H1 (cell line): Measurements from ENCODE around the gene SLC6A19. TPM values are rescaled to one million over a fixed set of nuclear protein-coding genes. Genes with fewer than 3 reads are reported as not detected.

Experiments
- CTCF ChIA-PET: fragments of 300-600 bp; sonication (Branson Sonifier 250); formaldehyde crosslinking; loops from one replicate; lab custom pipeline; 2021; ENCODE audit not compliant: partially characterized antibody; lab: Charles Lee
- POLR2A ChIA-PET: fragments of 300-600 bp; sonication (Branson Sonifier 250); formaldehyde crosslinking; loops from one replicate; lab custom pipeline; 2021; ENCODE audit warnings: inconsistent platforms; ENCODE audit not compliant: partially characterized antibody; lab: Charles Lee
- DNase-seq, 2 experiments: peaks; one replicate each; pipeline versions ENCODE4 v3.0.0 to v3.0.0-alpha.2; 2010 to 2022; ENCODE audit warnings: low spot score in 2 of 2, low read depth in 1 of 2, mixed read lengths in 1 of 2
- FAIRE-seq: peaks from 2 replicates; lab custom pipeline; 2011; peaks lifted over from hg19 to GRCh38; lab: Jason Lieb, UNC
- H2AFZ ChIP-seq: 2 replicates; pipeline ENCODE4 v1.8.1; 2012; ENCODE audit warnings: low read length, inconsistent platforms
- H2AK5ac ChIP-seq: 2 replicates; pipeline ENCODE4 v1.6.1; 2013; ENCODE audit warnings: low read depth, low read length
- H2BK120ac ChIP-seq: replicated peaks from 2 replicates; pipeline ENCODE3; 2013; ENCODE audit warnings: low read depth, low read length, inconsistent platforms
- H2BK12ac ChIP-seq: 2 replicates; pipeline ENCODE4 v1.6.1; 2013; ENCODE audit warnings: low read depth, low read length
- H2BK15ac ChIP-seq: 2 replicates; pipeline ENCODE4 v1.6.1; 2013; ENCODE audit warnings: low read length
- H2BK20ac ChIP-seq: 2 replicates; pipeline ENCODE4 v1.6.1; 2013; ENCODE audit warnings: low read length
- H2BK5ac ChIP-seq: 2 replicates; pipeline ENCODE4 v1.6.1; 2013; ENCODE audit warnings: low read depth, low read length
- H3K14ac ChIP-seq: 2 replicates; pipeline ENCODE4 v1.6.1; 2013; ENCODE audit warnings: inconsistent platforms; ENCODE audit not compliant: insufficient read length
- H3K18ac ChIP-seq: 2 replicates; pipeline ENCODE4 v1.6.1; 2013; ENCODE audit warnings: low read length; ENCODE audit errors: extremely low read depth
- H3K23ac ChIP-seq: 2 replicates; pipeline ENCODE4 v1.6.1; 2013; ENCODE audit warnings: inconsistent platforms; ENCODE audit not compliant: insufficient read length
- H3K23me2 ChIP-seq: 2 replicates; pipeline ENCODE4 v1.6.1; 2013; ENCODE audit warnings: low read depth, low read length
- H3K27ac ChIP-seq: 2 replicates; pipeline ENCODE4 v1.6.1; 2011; ENCODE audit warnings: low read depth, low read length, inconsistent platforms
- H3K27me3 ChIP-seq, 4 experiments: replicated peaks in 1 of 4; 1 replicate in 1 of 4; 2 replicates in 3 of 4; pipeline versions ENCODE4 v1.6.1 to v1.8.1; 2011 to 2013; ENCODE audit warnings: low read length in 3 of 4, mild to moderate bottlenecking in 3 of 4, inconsistent platforms in 2 of 4, mixed read lengths in 2 of 4, moderate library complexity in 1 of 4; ENCODE audit not compliant: control insufficient read depth in 3 of 4, insufficient read depth in 3 of 4; ENCODE audit errors: extremely low read depth in 1 of 4
- H3K36me3 ChIP-seq, 4 experiments: 2 replicates each; pipeline versions ENCODE4 v1.6.1 to v1.8.1; 2011 to 2013; ENCODE audit warnings: mild to moderate bottlenecking in 4 of 4, low read length in 3 of 4, moderate library complexity in 2 of 4, control low read depth in 1 of 4, inconsistent platforms in 1 of 4; ENCODE audit not compliant: insufficient read depth in 4 of 4, control insufficient read depth in 2 of 4
- H3K4ac ChIP-seq: replicated peaks from 2 replicates; pipeline ENCODE3; 2013; ENCODE audit warnings: low read length, low read depth, mixed read lengths, inconsistent platforms; ENCODE audit not compliant: insufficient read length
- H3K4me1 ChIP-seq, 4 experiments: replicated peaks in 1 of 4; 1 replicate in 1 of 4; 2 replicates in 3 of 4; pipeline versions ENCODE4 v1.6.1 to v1.8.1; 2011 to 2013; ENCODE audit warnings: low read length in 3 of 4, inconsistent platforms in 2 of 4, mixed read lengths in 1 of 4; ENCODE audit not compliant: insufficient read depth in 4 of 4, control insufficient read depth in 3 of 4
- H3K4me2 ChIP-seq, 2 experiments: 2 replicates each; pipeline versions ENCODE4 v1.6.1 to v1.8.1; 2011 to 2013; ENCODE audit warnings: low read depth in 2 of 2, low read length in 2 of 2, control low read depth in 1 of 2, inconsistent platforms in 1 of 2, mild to moderate bottlenecking in 1 of 2; ENCODE audit not compliant: insufficient read depth in 1 of 2
- H3K4me3 ChIP-seq, 4 experiments: fragments of 200-600, 300-600 bp in 1 of 4; sonication (generic), shearing (Covaris generic), sonication (Bioruptor Twin) in 1 of 4; 2 replicates each; pipeline versions ENCODE4 v1.5.1 to v1.8.1; 2011 to 2016; ENCODE audit warnings: low read length in 4 of 4, low read depth in 3 of 4, control low read depth in 2 of 4, inconsistent platforms in 2 of 4, mild to moderate bottlenecking in 2 of 4, mixed read lengths in 1 of 4, moderate library complexity in 1 of 4; ENCODE audit not compliant: insufficient read depth in 2 of 4; ENCODE audit errors: extremely low read depth in 1 of 4
- H3K56ac ChIP-seq: replicated peaks from 2 replicates; pipeline ENCODE3; 2013; ENCODE audit warnings: low read depth, mild to moderate bottlenecking, mixed read lengths, low read length, inconsistent platforms; ENCODE audit not compliant: insufficient read length
- H3K79me1 ChIP-seq: 2 replicates; pipeline ENCODE4 v1.6.1; 2013; ENCODE audit warnings: low read depth, low read length, control low read depth
- H3K79me2 ChIP-seq, 2 experiments: 2 replicates each; pipeline versions ENCODE4 v1.6.1 to v1.8.1; 2012 to 2013; ENCODE audit warnings: low read length in 2 of 2, mild to moderate bottlenecking in 2 of 2, inconsistent platforms in 1 of 2; ENCODE audit not compliant: insufficient read depth in 2 of 2, control insufficient read depth in 1 of 2
- H3K9ac ChIP-seq, 4 experiments: replicated peaks in 1 of 4; 1 replicate in 1 of 4; 2 replicates in 3 of 4; pipeline versions ENCODE4 v1.6.1 to v1.8.1; 2011 to 2013; ENCODE audit warnings: low read depth in 3 of 4, low read length in 3 of 4, control low read depth in 2 of 4, mild to moderate bottlenecking in 2 of 4, moderate library complexity in 2 of 4, inconsistent platforms in 1 of 4; ENCODE audit errors: extremely low read depth in 1 of 4
- H3K9me3 ChIP-seq, 2 experiments: 2 replicates each; pipeline versions ENCODE4 v1.6.1 to v1.8.1; 2012 to 2013; ENCODE audit warnings: mild to moderate bottlenecking in 2 of 2, moderate library complexity in 2 of 2, control low read depth in 1 of 2, inconsistent platforms in 1 of 2, low read depth in 1 of 2, low read length in 1 of 2, mixed read lengths in 1 of 2; ENCODE audit not compliant: insufficient read depth in 2 of 2
- H4K20me1 ChIP-seq, 2 experiments: replicated peaks in 1 of 2; 2 replicates each; pipeline versions ENCODE3 to v1.8.1; 2011 to 2013; ENCODE audit warnings: inconsistent platforms in 2 of 2, low read length in 2 of 2, mild to moderate bottlenecking in 1 of 2; ENCODE audit not compliant: insufficient read depth in 2 of 2, control insufficient read depth in 1 of 2
- H4K5ac ChIP-seq: 2 replicates; pipeline ENCODE4 v1.6.1; 2013; ENCODE audit warnings: low read length, low read depth, mixed read lengths, inconsistent platforms; ENCODE audit not compliant: insufficient read length
- H4K8ac ChIP-seq: 2 replicates; pipeline ENCODE4 v1.8.0; 2013; ENCODE audit warnings: mild to moderate bottlenecking, moderate library complexity, low read length, inconsistent platforms; ENCODE audit not compliant: insufficient read depth; ENCODE audit errors: extremely low read depth
- H4K91ac ChIP-seq: replicated peaks from 2 replicates; pipeline ENCODE3; 2013; ENCODE audit warnings: low read length, mixed read lengths, inconsistent platforms; ENCODE audit not compliant: insufficient read length
- BACH1 ChIP-seq: IDR thresholded peaks from 2 replicates; pipeline ENCODE4 v1.6.1; 2012; ENCODE audit warnings: low read length, improper control_type of control experiment
- CEBPB ChIP-seq: IDR thresholded peaks from 2 replicates; pipeline ENCODE4 v1.6.1; 2012; ENCODE audit warnings: low read depth, low read length
- GTF2F1 ChIP-seq: IDR thresholded peaks from 2 replicates; pipeline ENCODE4 v1.6.1; 2012; ENCODE audit warnings: low read depth, low read length, improper control_type of control experiment, borderline replicate concordance
- HDAC6 ChIP-seq: IDR thresholded peaks from one replicate; pipeline ENCODE4 v1.7.1; 2012; ENCODE audit warnings: low read depth, mild to moderate bottlenecking, inconsistent platforms, low read length, moderate library complexity
- NANOG ChIP-seq: IDR thresholded peaks from 2 replicates; pipeline ENCODE4 v1.6.1; 2011; ENCODE audit warnings: low read length, low read depth, mild to moderate bottlenecking, inconsistent platforms; ENCODE audit not compliant: insufficient read depth, poor library complexity, severe bottlenecking
- POLR2A ChIP-seq, 2 experiments: IDR thresholded peaks; 1 replicate in 1 of 2; 2 replicates in 1 of 2; pipeline ENCODE4 v1.6.1; 2011; ENCODE audit warnings: low read depth in 2 of 2, low read length in 2 of 2, mild to moderate bottlenecking in 2 of 2; ENCODE audit errors: control extremely low read depth in 1 of 2
- POLR2AphosphoS5 ChIP-seq: IDR thresholded peaks from 2 replicates; pipeline ENCODE4 v1.6.1; 2011; ENCODE audit warnings: low read depth, low read length
- RAD21 ChIP-seq, 2 experiments: IDR thresholded peaks in 1 of 2; conservative IDR thresholded peaks in 1 of 2; 2 replicates each; pipeline ENCODE4 v1.6.1; 2011; ENCODE audit warnings: low read depth in 2 of 2, low read length in 2 of 2, improper control_type of control experiment in 1 of 2, inconsistent platforms in 1 of 2, mild to moderate bottlenecking in 1 of 2, moderate library complexity in 1 of 2
- RNF2 ChIP-seq: fragments of 200-900, 300-1000 bp; sonication (generic); IDR thresholded peaks from 2 replicates; pipeline ENCODE4 v1.7.1; 2016; ENCODE audit warnings: borderline replicate concordance, low read depth, mild to moderate bottlenecking, antibody characterized with exemption, low read length; ENCODE audit not compliant: poor library complexity, severe bottlenecking; ENCODE audit errors: missing control alignments
- TAF7 ChIP-seq: optimal IDR thresholded peaks from 2 replicates; pipeline ENCODE3; 2011; ENCODE audit warnings: low read depth, mild to moderate bottlenecking, inconsistent platforms, low read length, moderate library complexity, borderline replicate concordance
- TBP ChIP-seq: IDR thresholded peaks from 2 replicates; pipeline ENCODE4 v1.6.1; 2011; ENCODE audit warnings: low read depth, low read length, improper control_type of control experiment
- TEAD4 ChIP-seq: IDR thresholded peaks from 2 replicates; pipeline ENCODE4 v1.6.1; 2012; ENCODE audit warnings: low read depth, low read length, inconsistent platforms, mixed read lengths
- WGBS, 2 experiments: shearing (Covaris generic) in 1 of 2; methylation state at CpG; one replicate each; pipeline versions ENCODE4 v1.1.6 to v1.1.7; 2013 to 2015; ENCODE audit warnings: low lambda C conversion rate in 2 of 2, mixed read lengths in 2 of 2, inconsistent platforms in 1 of 2, low coverage in 1 of 2, missing lambda C conversion rate in 1 of 2; ENCODE audit not compliant: insufficient replicate concordance in 2 of 2, insufficient coverage in 1 of 2, insufficient read length in 1 of 2; ENCODE audit errors: extremely low coverage in 1 of 2, missing lambda C conversion rate in 1 of 2; 5-methylcytosine and 5-hydroxymethylcytosine counted together
- polyA plus RNA-seq, 7 experiments: library from polyadenylated mRNA; depleted of rRNA in 3 of 7; stranded (reverse) in 5 of 7; unstranded in 2 of 7; fragments of >200 nt in 5 of 7; fragments of 200-250 nt in 2 of 7; gene quantifications; 1 replicate in 5 of 7; 2 replicates in 1 of 7; 4 replicates in 1 of 7; pipeline versions ENCODE4 v1.2.1 to v1.2.3, GENCODE V29; 2011 to 2013; ENCODE audit warnings: missing spikeins in 2 of 7, mixed read lengths in 2 of 7
- total RNA-seq: library from RNA; stranded (reverse); fragmentation: NEBNext Ultra II Directional; extraction: Animal tissue kit (Norgen Biotek cat#: 25700); gene quantifications from 2 replicates; pipeline ENCODE4 v1.2.1, GENCODE V29; 2021
- TF ChIP-seq, protein P1 (sequence below): IDR thresholded peaks from 2 replicates; pipeline ENCODE4 v1.6.1; 2012; ENCODE audit warnings: inconsistent platforms
- TF ChIP-seq, protein P2 (sequence below): IDR thresholded peaks from 2 replicates; pipeline ENCODE4 v1.6.1; 2012; ENCODE audit warnings: inconsistent platforms

SLC6A19 gene
- total and polyA plus RNA-seq, 2 of the 8 experiments (the other 6 are each of a cell fraction or from before 2014, with no cell fraction given), result 0.02 TPM; not detected in 1

DNA sequence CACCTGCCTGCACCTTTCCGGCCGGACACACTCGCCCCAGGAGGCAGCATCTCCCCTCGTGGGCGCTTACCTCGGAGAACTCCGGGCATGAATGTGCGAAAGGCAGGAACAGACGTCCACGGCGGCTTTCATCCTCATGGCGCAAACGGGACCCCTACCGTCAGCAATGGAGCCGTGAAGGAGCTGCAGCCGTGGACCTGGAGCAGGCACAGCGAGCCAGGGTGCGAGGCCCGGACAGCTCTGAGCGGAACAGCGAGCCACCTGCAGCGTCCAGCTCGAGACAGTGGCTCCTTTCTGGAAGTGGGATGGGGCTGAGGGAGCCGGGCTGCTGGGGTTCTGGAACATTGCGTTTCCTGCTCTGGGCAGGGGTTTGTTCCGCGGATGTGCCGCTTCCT lies 7.8 kb upstream of the SLC6A19 start:
- ChIA-PET CTCF (interaction anchor here (2.4 kb wide), 1 partner anchor 10 kb away, joined by 6 read pairs; no protein-coding TSS in a partner anchor), POLR2A (no interaction called here)
- WGBS, 2 experiments, result 89% methylated on average over 28 of the region's 28 CpGs; no CpG with 5 or more reads in 1 of the 2 experiments
- Histone ChIP-seq H3K4me1 (no peaks in the 10 kb centered on the region), H2BK12ac (no peak overlapping the region), H4K20me1 (no peaks in the 10 kb centered on the region), H2AFZ (no peak overlapping the region), H2AK5ac (no peak overlapping the region), H3K9ac (no peak overlapping the region), H3K27me3 (no peaks in the 10 kb centered on the region), H3K79me2 (no peaks in the 10 kb centered on the region), H3K4me3 (no peak overlapping the region), H3K56ac (no peak overlapping the region), H3K23me2 (peaks cover 2% of the 10 kb centered on the region; the same call in 1 of the 2 replicates), H2BK20ac (no peak overlapping the region), H3K36me3 (no peaks in the 10 kb centered on the region), H2BK15ac (no peak overlapping the region), H3K4ac (no peak overlapping the region), H3K23ac (no peak overlapping the region), H3K27ac (no peak overlapping the region), H2BK5ac (no peak overlapping the region), H2BK120ac (no peak overlapping the region), H4K5ac (no peak overlapping the region), H3K79me1 (no peaks in the 10 kb centered on the region), H3K4me2 (no peak overlapping the region), H3K9me3 (no peaks in the 10 kb centered on the region), H3K18ac (no peak overlapping the region), H4K91ac (no peak overlapping the region), H4K8ac (peak overlapping the region; percentile 51; the same call in 1 of the 2 replicates), H3K14ac (no peak overlapping the region)
- FAIRE-seq (no peak), DNase-seq (no peak)
- no peak for TF ChIP-seq TEAD4
- no peak for TF ChIP-seq RNF2
- TF ChIP-seq NANOG, result no peak
- TF ChIP-seq CEBPB, result no peak
- TF ChIP-seq, protein P1, sequence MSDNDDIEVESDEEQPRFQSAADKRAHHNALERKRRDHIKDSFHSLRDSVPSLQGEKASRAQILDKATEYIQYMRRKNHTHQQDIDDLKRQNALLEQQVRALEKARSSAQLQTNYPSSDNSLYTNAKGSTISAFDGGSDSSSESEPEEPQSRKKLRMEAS, result no peak
- no peak for TF ChIP-seq TAF7
- TF ChIP-seq, protein P2, sequence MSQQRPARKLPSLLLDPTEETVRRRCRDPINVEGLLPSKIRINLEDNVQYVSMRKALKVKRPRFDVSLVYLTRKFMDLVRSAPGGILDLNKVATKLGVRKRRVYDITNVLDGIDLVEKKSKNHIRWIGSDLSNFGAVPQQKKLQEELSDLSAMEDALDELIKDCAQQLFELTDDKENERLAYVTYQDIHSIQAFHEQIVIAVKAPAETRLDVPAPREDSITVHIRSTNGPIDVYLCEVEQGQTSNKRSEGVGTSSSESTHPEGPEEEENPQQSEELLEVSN, result no peak
- TF ChIP-seq GTF2F1, result no peak
- TF ChIP-seq POLR2AphosphoS5, result no peak
- TF ChIP-seq BACH1, result no peak
- TF ChIP-seq TBP, result no peak
- TF ChIP-seq POLR2A (IDR thresholded peaks at IDR 0.05; ENCODE audit: control extremely low read depth in 1 of 2, low read depth in 2 of 2, low read length in 2 of 2), result no peak
- TF ChIP-seq HDAC6, result no peak
- no peak for TF ChIP-seq RAD21 (IDR thresholded peaks at IDR 0.05 in 1 of 2, conservative IDR thresholded peaks at IDR 0.05 in 1 of 2; ENCODE audit: low read depth in 2 of 2, low read length in 2 of 2)
